Measurements from ENCODE around the gene ZC3H11A. TPM values are rescaled to one million over a fixed set of nuclear protein-coding genes. Genes with fewer than 3 reads are reported as not detected.

The ZC3H11A gene
- total and polyA plus RNA-seq, 2 of the 4 experiments (the other 2 are of a cell fraction): 52.1 to 66.5 TPM

- no TSS peak for BruUV-seq (replicated peaks)
- dilution Hi-C loops (cut with HindIII; ENCODE audit: low sequenced_read_pairs, unreplicated experiment): no loop called here
- intact Hi-C loops (cut with micrococcal nuclease): no loop called here
- Histone ChIP-seq H3K9ac (ENCODE audit: low read depth, low read length) (no peak overlapping the region), H2BK5ac (ENCODE audit: low read depth, low read length, poor library complexity, severe bottlenecking) (no peak overlapping the region), H3K4me2 (ENCODE audit: low read depth, low read length) (no peak overlapping the region), H2AFZ (replicated peaks; ENCODE audit: low read length, poor library complexity) (no peak overlapping the region), H3K27me3 (ENCODE audit: control insufficient read depth, insufficient read depth, low read length) (no peaks in the 10 kb centered on the region), H3K79me1 (ENCODE audit: low read depth in 1 of 2, low read length in 2 of 2) (peaks cover 21 to 23% of the 10 kb centered on the region in 2 experiments; a peak in 3 of 4 replicates), H2BK20ac (ENCODE audit: low read depth, low read length) (no peak overlapping the region), H3K14ac (replicated peaks; ENCODE audit: low read depth, low read length) (no peak overlapping the region), H3K56ac (ENCODE audit: extremely low read depth, insufficient read depth, low read length) (no peak overlapping the region), H2AK5ac (ENCODE audit: low read depth, low read length) (no peak overlapping the region), H2AK9ac (replicated peaks; ENCODE audit: low read depth, low read length, poor library complexity) (no peak overlapping the region), H3K9me1 (ENCODE audit: insufficient read depth, low read length) (no peaks in the 10 kb centered on the region), H4K5ac (ENCODE audit: low read depth, low read length) (no peak overlapping the region), H3K27ac (ENCODE audit: insufficient read depth, low read length) (no peak overlapping the region), H3K4me3 (ENCODE audit: insufficient read depth, low read depth, low read length) (no peak overlapping the region), H4K20me1 (ENCODE audit: insufficient read depth, low read length) (peaks cover 4% of the 10 kb centered on the region), H3K4me1 (ENCODE audit: control insufficient read depth, insufficient read depth, low read length) (peaks cover 2% of the 10 kb centered on the region), H3K23ac (ENCODE audit: low read depth, low read length) (no peak overlapping the region), H2BK120ac (ENCODE audit: low read depth, low read length) (no peak overlapping the region), H3K4ac (ENCODE audit: low read depth, low read length) (no peak overlapping the region), H4K8ac (ENCODE audit: low read depth in 2 of 2, low read length in 2 of 2) (no peak overlapping the region), H4K91ac (ENCODE audit: insufficient read depth, low read depth, low read length) (no peak overlapping the region), H3K36me3 (ENCODE audit: control insufficient read depth, insufficient read depth, low read length) (peaks cover 61% of the 10 kb centered on the region), H3K18ac (ENCODE audit: low read depth, low read length) (no peak overlapping the region), H3K9me3 (ENCODE audit: control insufficient read depth, insufficient read depth, low read length) (no peaks in the 10 kb centered on the region), H2BK15ac (ENCODE audit: low read depth, low read length) (no peak overlapping the region)
- DNase-seq: no peak
- ChIA-PET CTCF (interaction anchor here (1.2 kb wide), 1 partner anchor 10 kb away, joined by 3 read pairs; no protein-coding TSS in a partner anchor), POLR2A (ENCODE audit: unreplicated experiment) (no interaction called here)
- no CpG with 5 or more reads among the region's 3 CpGs for WGBS, 2 experiments (ENCODE audit: extremely low coverage in 2 of 2, insufficient read length in 1 of 2)
- in situ Hi-C loops (cut with MboI; ENCODE audit: low sequenced_read_pairs): no loop called here
- TF ChIP-seq RAD21 (IDR thresholded peaks at IDR 0.05; ENCODE audit: low read length) (no peak), ELK1 (IDR thresholded peaks at IDR 0.05; ENCODE audit: borderline replicate concordance, low read depth, low read length) (no peak), POLR2A (IDR thresholded peaks at IDR 0.05; ENCODE audit: low read depth, low read length) (no peak), USF2 (IDR thresholded peaks at IDR 0.05; ENCODE audit: low read depth, low read length) (no peak), MXI1 (IDR thresholded peaks at IDR 0.05; ENCODE audit: borderline replicate concordance, low read depth, low read length) (no peak)
- no peak for ATAC-seq (ENCODE audit: low read depth)
These were observed 40.1 kb downstream of the ZC3H11A start for GRCh38 chr1:203835476-203835875.
